ENCODE results near the gene OSBPL3. TPM values are rescaled to one million over a fixed set of nuclear protein-coding genes. Genes with fewer than 3 reads are reported as not detected.

OSBPL3 gene
- total and polyA plus RNA-seq, 4 donors = 0.28 to 3.0 (median 1.1) TPM

- Histone ChIP-seq H3K9ac (ENCODE audit: low read depth in 1 of 2, low read length in 2 of 2) (no peak overlapping the region), H3K27ac (ENCODE audit: low read depth in 1 of 2, low read length in 2 of 2) (peak overlapping the region; percentile 38 to 68), H3K27me3 (ENCODE audit: control insufficient read depth in 4 of 4, insufficient read depth in 4 of 4, low read length in 3 of 4) (peaks cover 0 to 4% (median 0%) of the 10 kb centered on the region in 4 donors), H3K4me1 (ENCODE audit: control insufficient read depth in 4 of 4, insufficient read depth in 4 of 4, low read length in 3 of 4) (peaks cover 9 to 26% (median 19%) of the 10 kb centered on the region in 4 donors), H3K9me3 (ENCODE audit: control insufficient read depth in 4 of 4, low read length in 3 of 4) (no peaks in the 10 kb centered on the region), H3K36me3 (ENCODE audit: control insufficient read depth in 4 of 4, insufficient read depth in 3 of 4, low read depth in 1 of 4, low read length in 3 of 4) (no peaks in the 10 kb centered on the region), H3K4me3 (ENCODE audit: low read depth in 1 of 3, low read length in 3 of 3) (peak overlapping the region in 2 of 3 donors; percentile 38 to 51)
- TF ChIP-seq FOXA2 (IDR thresholded peaks at IDR 0.05) = no peak
- TF ChIP-seq SP1 (IDR thresholded peaks at IDR 0.05) = no peak
- no peak for TF ChIP-seq ATF3 (IDR thresholded peaks at IDR 0.05)
- TF ChIP-seq NR2F2 (IDR thresholded peaks at IDR 0.05) = no peak
- TF ChIP-seq GABPA (IDR thresholded peaks at IDR 0.05 in 1 of 2, conservative IDR thresholded peaks at IDR 0.05 in 1 of 2) = no peak
- no peak for TF ChIP-seq EGR1 (IDR thresholded peaks at IDR 0.05; ENCODE audit: low read depth in 2 of 2)
- no peak for TF ChIP-seq RXRA (IDR thresholded peaks at IDR 0.05)
- TF ChIP-seq RAD21 (IDR thresholded peaks at IDR 0.05) = peak in 1 of 2 donors; percentile 46
- no peak for TF ChIP-seq ZBTB33 (IDR thresholded peaks at IDR 0.05)
- TF ChIP-seq CTCF (IDR thresholded peaks at IDR 0.05; ENCODE audit: low read depth, low read length, missing input control) = peak; percentile 33
- no peak for TF ChIP-seq TAF1 (conservative IDR thresholded peaks at IDR 0.05)
- TF ChIP-seq FOXA1 (IDR thresholded peaks at IDR 0.05) = no peak
- TF ChIP-seq MAX (IDR thresholded peaks at IDR 0.05) = no peak
- TF ChIP-seq HNF4A (conservative IDR thresholded peaks at IDR 0.05) = no peak
- peak; percentile 1 for TF ChIP-seq YY1 (IDR thresholded peaks at IDR 0.05)
- WGBS = 2% methylated on average over 42 of the region's 42 CpGs
- DNase-seq (ENCODE audit: low spot score) = peak; percentile 53
Measured at GRCh38 chr7:24979470-24979862, 512 bp downstream of the OSBPL3 start.

GRCh38 chr7:24978843-24979469, 1.0 kb downstream of the OSBPL3 start:
- no peaks in the 10 kb centered on the region for H3K9me3 ChIP-seq (ENCODE audit: control insufficient read depth in 4 of 4, low read length in 3 of 4)
- peaks cover 0 to 4% (median 0%) of the 10 kb centered on the region in 4 donors for H3K27me3 ChIP-seq (ENCODE audit: control insufficient read depth in 4 of 4, insufficient read depth in 4 of 4, low read length in 3 of 4)
- H3K36me3 ChIP-seq (ENCODE audit: control insufficient read depth in 4 of 4, insufficient read depth in 3 of 4, low read depth in 1 of 4, low read length in 3 of 4) = no peaks in the 10 kb centered on the region
- no peak overlapping the region for H3K27ac ChIP-seq (ENCODE audit: low read depth in 1 of 2, low read length in 2 of 2)
- H3K4me3 ChIP-seq (ENCODE audit: low read depth in 1 of 3, low read length in 3 of 3) = peak overlapping the region in 2 of 3 donors; percentile 38 to 51
- H3K4me1 ChIP-seq (ENCODE audit: control insufficient read depth in 4 of 4, insufficient read depth in 4 of 4, low read length in 3 of 4) = peaks cover 9 to 26% (median 19%) of the 10 kb centered on the region in 4 donors
- no peak overlapping the region for H3K9ac ChIP-seq (ENCODE audit: low read depth in 1 of 2, low read length in 2 of 2)
- DNase-seq (ENCODE audit: low spot score) = no peak
- 29% methylated on average over 29 of the region's 29 CpGs for WGBS
- TF ChIP-seq YY1 (IDR thresholded peaks at IDR 0.05) (no peak), FOXA1 (IDR thresholded peaks at IDR 0.05) (no peak), GABPA (IDR thresholded peaks at IDR 0.05 in 1 of 2, conservative IDR thresholded peaks at IDR 0.05 in 1 of 2) (no peak), REST (IDR thresholded peaks at IDR 0.05) (no peak), FOXA2 (IDR thresholded peaks at IDR 0.05) (no peak), HNF4G (IDR thresholded peaks at IDR 0.05) (no peak)

All from liver (tissue), 9 donors.